Measurements from ENCODE around the gene THAP2.

- TF ChIP-seq CTCF (IDR thresholded peaks at IDR 0.05 in 8 of 11, conservative IDR thresholded peaks at IDR 0.05 in 3 of 11) (no peak), POLR2A (IDR thresholded peaks at IDR 0.05) (no peak), POLR2AphosphoS5 (IDR thresholded peaks at IDR 0.05) (no peak)
Measured at GRCh38 chr12:71641390-71641789, 22.7 kb upstream of the THAP2 start.
